AG04450 (cell line): Measurements from ENCODE around the gene DEGS2. TPM values are rescaled to one million over a fixed set of nuclear protein-coding genes. Genes with fewer than 3 reads are reported as not detected.
"Not testable (repeated sequence)": the region's sequence is repeated elsewhere in the genome, so short reads cannot be mapped to it uniquely, and the experiment has no call there.

Experiments used
- CTCF ChIA-PET: fragments of 300-600, 350-600 bp; formaldehyde crosslinking; extraction: SDS; loops from one replicate; lab custom pipeline; 2022; ENCODE audit warnings: antibody characterized with exemption, inconsistent platforms; lab: Charles Lee
- POLR2A ChIA-PET: fragments of 350-600 bp; formaldehyde crosslinking; extraction: SDS; loops from one replicate; lab custom pipeline; 2021; ENCODE audit warnings: antibody characterized with exemption, inconsistent platforms; lab: Yijun Ruan, JAX
- DNase-seq: peaks from one replicate; pipeline ENCODE4 v3.0.0-alpha.2; 2011; ENCODE audit warnings: low read depth, low spot score
- H3K27ac ChIP-seq: one replicate; pipeline ENCODE4 v1.5.1; 2012; ENCODE audit warnings: low read depth, low read length, control low read depth
- H3K27me3 ChIP-seq: one replicate; pipeline ENCODE4 v1.6.0; 2012; ENCODE audit warnings: low read length; ENCODE audit not compliant: control insufficient read depth, insufficient read depth
- H3K4me3 ChIP-seq: 2 replicates; pipeline ENCODE4 v1.5.1; 2011; ENCODE audit warnings: mild to moderate bottlenecking, low read depth, low read length, control low read depth
- H3K9me3 ChIP-seq: 2 replicates; pipeline ENCODE4 v1.5.1; 2012; ENCODE audit warnings: low read length; ENCODE audit not compliant: control insufficient read depth, insufficient read depth
- polyA plus RNA-seq: library from polyadenylated mRNA; depleted of rRNA; stranded (reverse); fragments of >200 nt; gene quantifications from 2 replicates; pipeline ENCODE4 v1.2.3, GENCODE V29; 2011
- TF ChIP-seq, protein P1 (sequence below): IDR thresholded peaks from 2 replicates; pipeline ENCODE4 v1.5.1; 2011; ENCODE audit warnings: low read depth, low read length, control low read depth, inconsistent platforms

Gene DEGS2
- polyA plus RNA-seq, 1 experiment: not detected

DNA sequence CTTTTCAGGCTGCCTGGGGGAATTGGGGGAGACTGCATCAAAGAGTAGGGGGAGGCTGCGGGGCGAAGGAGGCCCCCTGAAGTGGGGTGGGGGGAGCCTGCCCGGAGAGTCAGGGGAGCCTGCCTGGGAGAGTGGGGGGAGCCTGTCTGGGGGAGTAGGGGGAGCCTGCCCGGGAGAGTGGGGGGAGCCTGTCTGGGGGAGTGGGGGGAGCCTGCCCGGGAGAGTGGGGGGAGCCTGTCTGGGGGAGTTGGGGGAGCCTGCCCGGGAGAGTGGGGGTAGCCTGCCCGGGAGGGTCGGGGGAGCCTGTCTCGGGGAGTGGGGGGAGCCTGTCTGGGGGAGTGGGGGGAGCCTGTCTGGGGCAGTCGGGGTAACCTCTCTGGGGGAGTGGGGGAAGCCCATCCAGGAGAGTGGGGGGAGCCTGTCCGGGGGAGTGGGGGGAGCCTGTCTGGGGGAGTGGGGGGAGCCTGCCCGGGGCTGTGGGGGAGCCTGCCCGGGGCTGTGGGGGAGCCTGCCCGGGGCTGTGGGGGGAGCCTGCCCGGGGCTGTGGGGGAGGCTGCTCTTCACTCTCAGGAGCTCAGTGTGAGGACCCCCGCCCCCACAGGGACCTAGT, 6.5 kb upstream of the DEGS2 start:
- Histone ChIP-seq H3K4me3 (no peak overlapping the region), H3K9me3 (no peaks in the 10 kb centered on the region), H3K27ac (no peak overlapping the region), H3K27me3 (peaks cover 20% of the 10 kb centered on the region)
- ChIA-PET CTCF (interaction anchor here (0.8 to 1.1 kb wide), 2 partner anchors 10 to 219 kb away, joined by 3 to 5 read pairs; no protein-coding TSS in a partner anchor), POLR2A (no interaction called here)
- TF ChIP-seq, protein P1, sequence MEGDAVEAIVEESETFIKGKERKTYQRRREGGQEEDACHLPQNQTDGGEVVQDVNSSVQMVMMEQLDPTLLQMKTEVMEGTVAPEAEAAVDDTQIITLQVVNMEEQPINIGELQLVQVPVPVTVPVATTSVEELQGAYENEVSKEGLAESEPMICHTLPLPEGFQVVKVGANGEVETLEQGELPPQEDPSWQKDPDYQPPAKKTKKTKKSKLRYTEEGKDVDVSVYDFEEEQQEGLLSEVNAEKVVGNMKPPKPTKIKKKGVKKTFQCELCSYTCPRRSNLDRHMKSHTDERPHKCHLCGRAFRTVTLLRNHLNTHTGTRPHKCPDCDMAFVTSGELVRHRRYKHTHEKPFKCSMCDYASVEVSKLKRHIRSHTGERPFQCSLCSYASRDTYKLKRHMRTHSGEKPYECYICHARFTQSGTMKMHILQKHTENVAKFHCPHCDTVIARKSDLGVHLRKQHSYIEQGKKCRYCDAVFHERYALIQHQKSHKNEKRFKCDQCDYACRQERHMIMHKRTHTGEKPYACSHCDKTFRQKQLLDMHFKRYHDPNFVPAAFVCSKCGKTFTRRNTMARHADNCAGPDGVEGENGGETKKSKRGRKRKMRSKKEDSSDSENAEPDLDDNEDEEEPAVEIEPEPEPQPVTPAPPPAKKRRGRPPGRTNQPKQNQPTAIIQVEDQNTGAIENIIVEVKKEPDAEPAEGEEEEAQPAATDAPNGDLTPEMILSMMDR: no peak
- DNase-seq: no peak

DNA sequence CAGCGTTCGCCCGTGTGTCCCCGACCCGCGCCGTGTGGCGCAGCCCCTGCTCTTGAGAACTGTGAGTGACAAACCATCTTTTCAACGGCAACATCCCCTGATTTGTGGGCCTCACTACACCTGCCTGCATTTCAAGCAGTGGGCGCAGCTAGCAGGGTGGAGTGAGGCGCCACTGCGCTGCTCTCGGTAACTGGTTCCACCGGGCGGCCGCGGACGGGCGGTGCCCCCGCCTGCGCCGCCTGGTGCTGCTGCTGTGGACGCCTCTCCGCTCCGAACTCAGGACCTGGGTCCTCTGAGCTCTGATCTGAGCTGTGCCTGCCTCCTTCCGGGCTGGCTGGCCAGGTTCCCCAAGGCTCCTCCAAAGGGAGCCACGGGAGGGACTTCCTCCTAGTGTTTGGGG, 5.9 kb upstream of the DEGS2 start:
- POLR2A ChIA-PET: no interaction called here

DNA sequence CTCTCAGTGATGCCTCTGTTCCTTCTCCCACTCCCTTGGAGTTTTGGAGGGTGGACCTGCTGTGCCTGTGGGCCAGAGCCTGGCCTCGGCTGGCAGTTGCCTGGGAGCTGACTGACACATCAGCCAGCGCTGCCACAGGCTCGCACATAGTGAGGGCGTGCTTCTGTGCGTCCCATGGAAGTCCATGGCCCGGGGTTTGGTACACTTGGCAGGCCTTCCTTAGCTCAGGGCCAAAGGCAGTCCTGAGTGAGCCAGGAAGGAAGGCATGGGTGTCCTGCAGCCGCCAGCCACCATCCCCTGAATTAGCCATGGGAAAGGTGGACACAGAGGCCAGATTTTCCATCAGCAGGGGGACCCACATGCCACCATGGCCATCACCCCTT, 1.1 kb upstream of the DEGS2 start:
- POLR2A ChIA-PET: no interaction called here
- CTCF ChIA-PET: interaction anchor here (1.4 kb wide), 1 partner anchor 262 kb away, joined by 4 read pairs; no protein-coding TSS in a partner anchor

More for the DNA sequence above, 5.9 kb upstream of the DEGS2 start:
- DNase-seq: no peak
- peaks cover 4% of the 10 kb centered on the region for H3K9me3 ChIP-seq
- no peak overlapping the region for H3K27ac ChIP-seq
- CTCF ChIA-PET: interaction anchor here (1.1 kb wide), 1 partner anchor 10 kb away, joined by 5 read pairs; no protein-coding TSS in a partner anchor
- H3K4me3 ChIP-seq: no peak overlapping the region
- TF ChIP-seq, protein P1: no peak
- peaks cover 26% of the 10 kb centered on the region for H3K27me3 ChIP-seq

DNA sequence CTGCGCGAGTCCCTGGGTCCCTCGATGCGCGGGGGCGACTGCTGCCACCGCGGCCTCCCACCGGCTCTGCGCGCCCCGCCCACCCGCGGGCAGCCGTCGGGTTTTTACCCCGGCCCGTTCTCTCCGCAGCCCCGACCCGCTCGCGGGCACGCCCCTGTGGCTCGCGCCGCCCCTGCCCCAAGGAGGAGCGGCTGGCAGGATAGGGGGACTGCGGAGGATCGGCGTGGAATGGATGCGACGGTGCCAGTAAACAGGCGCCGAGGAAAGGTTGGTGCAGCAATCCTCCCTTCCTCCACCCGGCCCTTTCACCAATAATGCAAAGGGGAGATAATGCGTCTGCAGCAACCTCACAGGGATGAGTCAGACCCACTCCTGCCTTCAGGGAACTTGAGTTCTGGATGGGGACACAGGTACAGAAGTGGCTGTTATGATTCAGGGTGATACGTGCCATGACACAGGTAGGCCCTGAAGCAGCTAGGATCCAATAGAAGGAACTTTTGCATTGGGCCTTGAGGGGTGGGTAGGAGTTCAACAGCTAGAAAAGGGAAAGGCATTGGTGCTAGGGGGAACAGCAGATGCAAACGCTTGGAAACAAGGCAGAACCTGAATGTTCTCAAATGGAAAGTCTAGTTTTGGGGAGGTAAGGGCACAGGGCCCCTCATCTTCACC, 554 bp upstream of the DEGS2 start:
- ChIA-PET POLR2A (no interaction called here), CTCF (no interaction called here)
- TF ChIP-seq, protein P1: no peak

More for the DNA sequence above, 1.1 kb upstream of the DEGS2 start:
- Histone ChIP-seq H3K9me3 (peaks cover 10% of the 10 kb centered on the region), H3K4me3 (no peak overlapping the region), H3K27me3 (peaks cover 49% of the 10 kb centered on the region), H3K27ac (no peak overlapping the region)
- no peak for DNase-seq
- TF ChIP-seq, protein P1: no peak

DNA sequence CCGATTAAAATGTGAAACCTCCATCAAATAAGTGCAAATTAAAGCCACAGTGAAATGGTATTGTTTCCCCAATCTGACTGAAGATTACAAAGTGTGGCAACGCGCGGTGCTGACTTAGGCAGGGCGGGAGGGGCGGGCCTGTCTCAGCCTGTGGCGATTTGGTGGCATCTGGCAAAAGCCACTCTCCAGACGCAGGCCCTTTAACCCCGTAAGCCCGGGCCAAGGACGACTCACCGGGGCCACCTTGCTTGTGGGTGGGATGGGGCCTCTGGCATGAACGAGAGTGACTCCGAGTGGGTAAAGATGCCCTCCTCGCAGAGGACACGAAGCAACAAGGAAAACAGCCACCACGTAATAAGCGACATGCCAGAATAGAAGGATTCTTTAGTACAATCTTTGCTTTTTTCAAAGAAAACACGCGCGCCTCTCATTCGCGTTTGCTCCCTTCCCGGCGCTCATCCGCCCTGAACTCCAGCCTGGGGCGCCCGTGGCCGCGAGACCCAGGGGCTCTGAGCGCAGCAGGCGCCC, 815 bp downstream of the DEGS2 start:
- CTCF ChIA-PET: no interaction called here
- Histone ChIP-seq H3K27ac (no peak overlapping the region), H3K27me3 (peaks cover 38% of the 10 kb centered on the region), H3K4me3 (no peak overlapping the region), H3K9me3 (peaks cover 29% of the 10 kb centered on the region)
- TF ChIP-seq, protein P1: no peak
- POLR2A ChIA-PET: no interaction called here
- no peak for DNase-seq

More for the DNA sequence above, 554 bp upstream of the DEGS2 start:
- DNase-seq: no peak
- no peak overlapping the region for H3K27ac ChIP-seq
- peaks cover 16% of the 10 kb centered on the region for H3K9me3 ChIP-seq
- H3K4me3 ChIP-seq: no peak overlapping the region
- peaks cover 46% of the 10 kb centered on the region for H3K27me3 ChIP-seq

DNA sequence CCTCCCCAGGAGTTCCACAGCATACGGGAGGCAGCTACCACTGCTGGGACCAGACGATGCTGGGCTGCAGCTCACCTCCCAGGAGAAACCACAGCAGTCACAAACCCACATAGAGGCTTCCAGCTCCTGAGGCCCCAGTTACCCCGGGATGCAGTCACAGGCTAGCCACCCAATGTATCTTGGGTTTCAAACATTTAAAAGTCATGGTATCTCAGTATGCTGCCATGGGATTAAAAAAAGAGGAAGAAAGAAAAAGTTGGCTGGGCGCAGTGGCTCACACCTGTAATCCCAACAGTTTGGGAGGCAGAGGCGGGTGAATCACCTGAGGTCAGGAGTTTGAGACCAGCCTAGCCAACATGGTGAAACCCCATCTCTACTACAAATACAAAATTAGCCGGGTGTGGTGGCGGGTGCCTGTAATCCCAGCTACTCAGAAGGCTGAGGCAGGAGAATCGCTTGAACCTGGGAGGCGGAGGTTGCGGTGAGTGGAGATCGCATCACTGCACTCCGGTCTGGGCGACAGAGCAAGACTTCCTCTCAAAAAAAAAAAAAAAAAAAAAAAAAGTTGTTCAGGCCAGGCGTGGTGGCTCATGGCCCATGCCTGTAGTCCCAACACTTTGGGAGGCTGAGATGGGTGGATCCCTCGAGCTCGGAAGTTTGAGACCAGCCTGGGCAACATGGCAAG, 1.8 kb downstream of the DEGS2 start:
- POLR2A ChIA-PET, H3K4me3 ChIP-seq, CTCF ChIA-PET, H3K27ac ChIP-seq, DNase-seq: not testable (repeated sequence)
- H3K9me3 ChIP-seq: peaks cover 32% of the 10 kb centered on the region
- H3K27me3 ChIP-seq: peaks cover 38% of the 10 kb centered on the region
